ENCODE results near the gene B3GALT6.

The B3GALT6 gene

DNA sequence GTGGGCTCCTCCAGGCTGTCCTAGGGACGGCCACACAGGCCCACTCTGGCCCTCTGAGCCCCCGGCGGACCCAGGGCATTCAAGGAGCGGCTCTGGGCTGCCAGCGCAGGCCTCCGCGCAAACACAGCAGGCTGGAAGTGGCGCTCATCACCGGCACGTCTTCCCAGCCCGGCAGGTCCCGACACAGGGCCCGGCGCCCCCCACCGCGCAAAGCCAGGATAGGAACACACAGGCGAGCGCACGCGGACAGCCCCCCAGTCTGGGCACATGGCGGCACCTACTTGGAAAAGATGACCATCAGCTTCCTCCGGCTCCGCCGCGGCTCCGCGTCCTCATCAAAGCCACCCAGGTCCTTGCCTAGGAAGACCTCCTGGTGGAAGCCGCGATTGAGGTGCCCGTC is 3.9 kb upstream of the B3GALT6 start:
- peaks cover 47% of the 10 kb centered on the region for H3K36me3 ChIP-seq (ENCODE audit: control insufficient read depth, insufficient read depth, low read length)

DNA sequence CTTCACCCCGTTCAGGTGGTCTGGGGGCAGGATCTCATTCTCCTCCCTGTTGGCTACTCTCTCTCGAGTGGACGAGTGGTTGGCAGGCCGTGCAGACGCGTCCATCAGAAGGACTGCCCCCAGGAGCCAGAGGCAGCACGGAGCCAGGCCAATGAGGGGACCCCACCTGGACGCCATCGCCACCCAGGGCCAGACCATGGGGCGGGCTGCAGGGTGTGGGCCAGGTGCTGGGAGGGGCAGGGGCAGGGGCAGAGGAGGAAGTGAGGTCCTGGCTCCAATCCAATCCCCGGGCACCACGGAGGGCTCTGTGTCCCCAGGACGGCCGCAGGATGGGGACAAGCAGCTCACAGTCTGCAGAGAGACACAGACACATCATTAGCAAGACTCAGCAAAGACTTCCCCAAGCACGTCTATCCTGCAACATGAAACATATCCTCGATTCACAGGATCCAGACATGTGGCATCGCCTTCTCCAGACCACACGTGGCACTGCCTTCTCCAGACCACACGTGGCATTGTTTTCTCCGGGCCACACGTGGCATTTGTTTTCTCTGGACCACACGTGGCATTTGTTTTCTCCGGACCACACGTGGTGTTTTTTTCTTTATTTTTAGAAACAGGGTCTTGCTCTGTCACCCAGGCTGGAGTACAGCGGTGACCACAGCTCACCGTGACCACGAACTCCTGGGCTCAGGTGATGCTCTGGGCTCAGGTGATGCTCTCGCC is 3.3 kb upstream of the B3GALT6 start:
- H3K9me3 ChIP-seq (ENCODE audit: control insufficient read depth, insufficient read depth, low read depth, low read length), result 0 out of 2 replicates have a peak, but pooled peaks cover 2% of the 10 kb centered on the region
- H3K27ac ChIP-seq (ENCODE audit: low read depth, low read length), result no peak overlapping the region
- peaks cover 46% of the 10 kb centered on the region for H3K36me3 ChIP-seq (ENCODE audit: control insufficient read depth, insufficient read depth, low read length)
- H3K4me1 ChIP-seq (ENCODE audit: control insufficient read depth, insufficient read depth, low read length), result peaks cover 3% of the 10 kb centered on the region; the same call in 1 of the 2 replicates
- H3K27me3 ChIP-seq (ENCODE audit: control insufficient read depth, insufficient read depth, low read length), result no peaks in the 10 kb centered on the region
- no peak overlapping the region for H3K4me3 ChIP-seq (ENCODE audit: low read depth, low read length)
- H3K9ac ChIP-seq (ENCODE audit: low read length), result no peak overlapping the region

More for the DNA sequence above, 3.9 kb upstream of the B3GALT6 start:
- Histone ChIP-seq H3K9ac (ENCODE audit: low read length) (no peak overlapping the region), H3K27me3 (ENCODE audit: control insufficient read depth, insufficient read depth, low read length) (no peaks in the 10 kb centered on the region), H3K9me3 (ENCODE audit: control insufficient read depth, insufficient read depth, low read depth, low read length) (0 out of 2 replicates have a peak, but pooled peaks cover 2% of the 10 kb centered on the region), H3K4me1 (ENCODE audit: control insufficient read depth, insufficient read depth, low read length) (peaks cover 3% of the 10 kb centered on the region; the same call in 1 of the 2 replicates), H3K4me3 (ENCODE audit: low read depth, low read length) (no peak overlapping the region), H3K27ac (ENCODE audit: low read depth, low read length) (no peak overlapping the region)

DNA sequence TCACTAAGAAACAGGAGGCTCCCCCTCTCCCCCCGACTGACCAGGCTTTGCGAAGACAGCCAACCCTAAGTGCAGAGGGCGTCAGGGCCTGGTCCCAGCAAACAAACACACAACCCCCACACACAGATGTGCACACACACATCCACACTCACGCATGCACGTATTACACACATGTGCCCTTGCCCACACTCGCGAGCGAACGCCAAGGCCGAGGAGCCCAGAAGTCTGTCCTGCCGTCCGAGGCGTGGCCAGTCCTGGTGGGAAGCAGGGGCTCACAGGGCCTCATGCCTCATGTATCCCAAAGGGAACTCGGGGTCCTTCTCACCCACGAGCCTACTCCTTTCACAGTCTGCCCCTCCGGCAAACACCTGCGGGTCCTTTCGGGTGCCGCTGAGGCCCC is 2.3 kb upstream of the B3GALT6 start:
- Histone ChIP-seq H3K36me3 (ENCODE audit: control insufficient read depth, insufficient read depth, low read length) (peaks cover 40% of the 10 kb centered on the region), H3K4me1 (ENCODE audit: control insufficient read depth, insufficient read depth, low read length) (peaks cover 3% of the 10 kb centered on the region; the same call in 1 of the 2 replicates), H3K9ac (ENCODE audit: low read length) (no peak overlapping the region), H3K4me3 (ENCODE audit: low read depth, low read length) (no peak overlapping the region), H3K9me3 (ENCODE audit: control insufficient read depth, insufficient read depth, low read depth, low read length) (0 out of 2 replicates have a peak, but pooled peaks cover 2% of the 10 kb centered on the region), H3K27me3 (ENCODE audit: control insufficient read depth, insufficient read depth, low read length) (no peaks in the 10 kb centered on the region), H3K27ac (ENCODE audit: low read depth, low read length) (no peak overlapping the region)

DNA sequence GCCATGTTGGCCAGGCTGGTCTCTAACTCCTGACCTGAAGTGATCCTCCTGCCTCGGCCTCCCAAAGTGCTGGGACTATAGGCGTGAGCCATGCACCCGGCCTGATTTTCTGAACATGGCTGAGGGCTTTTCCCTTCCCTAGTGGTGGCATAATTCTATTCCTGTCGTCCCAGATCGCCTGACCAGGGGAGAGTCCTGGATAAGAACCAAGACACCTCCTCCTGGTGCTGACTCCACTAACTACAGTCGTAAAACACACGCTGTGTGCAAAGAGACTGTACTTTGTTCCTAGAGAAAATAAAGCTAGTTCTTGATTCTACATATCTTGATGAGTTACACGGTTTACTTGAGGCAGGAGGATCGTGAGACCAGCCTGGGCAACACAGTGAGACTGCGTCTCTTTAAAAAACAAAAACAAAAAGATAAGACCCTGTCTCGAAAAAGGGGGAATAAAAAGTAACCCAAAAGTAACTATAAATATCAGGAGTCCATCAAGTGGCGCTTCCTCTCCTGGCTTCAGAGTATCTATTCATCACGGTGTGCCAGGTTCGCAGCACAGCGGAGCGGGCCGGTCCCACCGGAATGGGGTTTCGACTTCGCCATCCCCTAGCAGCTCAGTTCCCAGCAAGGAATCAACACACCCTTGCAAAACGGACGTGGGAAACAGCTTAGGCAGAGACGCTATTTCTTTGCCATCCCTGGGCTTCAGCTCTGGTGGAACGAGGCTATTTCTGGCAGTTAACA is 1.2 kb upstream of the B3GALT6 start:
- peaks cover 33% of the 10 kb centered on the region for H3K36me3 ChIP-seq (ENCODE audit: control insufficient read depth, insufficient read depth, low read length)
- peak overlapping the region; percentile 97 for H3K4me3 ChIP-seq (ENCODE audit: low read depth, low read length)
- peaks cover 3% of the 10 kb centered on the region; the same call in 1 of the 2 replicates for H3K4me1 ChIP-seq (ENCODE audit: control insufficient read depth, insufficient read depth, low read length)
- peak overlapping the region; percentile 97 for H3K9ac ChIP-seq (ENCODE audit: low read length)
- 0 out of 2 replicates have a peak, but pooled peaks cover 2% of the 10 kb centered on the region for H3K9me3 ChIP-seq (ENCODE audit: control insufficient read depth, insufficient read depth, low read depth, low read length)
- peak overlapping the region; percentile 92; the same call in 1 of the 2 replicates for H3K27ac ChIP-seq (ENCODE audit: low read depth, low read length)
- H3K27me3 ChIP-seq (ENCODE audit: control insufficient read depth, insufficient read depth, low read length), result no peaks in the 10 kb centered on the region

DNA sequence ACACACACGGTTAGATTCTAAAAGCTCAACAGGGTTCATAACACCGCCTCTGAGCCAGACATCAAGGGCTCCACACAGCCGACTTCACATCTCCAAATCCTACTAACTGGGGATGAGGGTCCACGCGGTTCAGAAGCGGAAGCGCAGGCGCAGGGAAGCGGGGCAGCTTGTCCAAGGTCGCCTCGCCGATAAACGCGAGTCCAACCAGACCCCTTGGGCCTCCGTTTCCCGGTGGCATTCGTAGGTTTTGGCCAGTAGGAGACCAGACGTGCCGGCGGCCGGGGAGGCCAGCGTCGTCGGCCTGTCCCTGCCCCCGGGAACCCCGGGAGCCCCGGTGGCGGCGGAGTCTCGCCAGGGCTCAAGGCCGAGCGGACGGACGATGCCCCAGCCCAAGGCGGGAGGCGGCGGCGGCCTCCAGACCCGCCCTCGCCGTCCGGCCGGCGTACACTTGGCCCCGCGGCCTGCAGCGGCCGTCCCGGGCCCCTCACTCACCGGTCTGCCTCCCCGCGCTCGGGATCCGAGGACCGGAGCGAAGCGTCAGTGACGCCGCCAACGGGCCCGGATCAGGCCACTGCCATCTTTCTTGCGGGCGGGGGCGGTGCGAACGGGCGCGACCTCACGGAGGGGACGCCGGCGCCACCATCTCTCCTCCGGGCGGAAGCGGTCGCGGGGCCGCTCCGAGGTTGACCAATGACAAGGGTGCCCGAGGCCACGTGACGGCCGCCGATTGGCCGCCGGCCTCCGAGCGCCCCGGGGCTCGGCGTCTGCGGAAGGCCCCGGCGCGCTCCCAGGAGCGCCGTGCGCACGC is 433 bp upstream of the B3GALT6 start, which contains the start of gene SDF4:
Gene SDF4 (minus strand): TSS at position 602 of the 808 bp plus-strand sequence. CDS start 3,229 bp downstream, outside the sequence.
- Histone ChIP-seq H3K9ac (ENCODE audit: low read length) (peak within 1 kb of the TSS; percentile 97), H3K27ac (ENCODE audit: low read depth, low read length) (peak within 1 kb of the TSS; percentile 92), H3K4me3 (ENCODE audit: low read depth, low read length) (peak within 1 kb of the TSS; percentile 97), H3K27me3 (ENCODE audit: control insufficient read depth, insufficient read depth, low read length) (no peaks in the 10 kb centered on the region), H3K4me1 (ENCODE audit: control insufficient read depth, insufficient read depth, low read length) (peaks cover 3% of the 10 kb centered on the region; the same call in 1 of the 2 replicates), H3K36me3 (ENCODE audit: control insufficient read depth, insufficient read depth, low read length) (peaks cover 27% of the 10 kb centered on the region), H3K9me3 (ENCODE audit: control insufficient read depth, insufficient read depth, low read depth, low read length) (0 out of 2 replicates have a peak, but pooled peaks cover 2% of the 10 kb centered on the region)

DNA sequence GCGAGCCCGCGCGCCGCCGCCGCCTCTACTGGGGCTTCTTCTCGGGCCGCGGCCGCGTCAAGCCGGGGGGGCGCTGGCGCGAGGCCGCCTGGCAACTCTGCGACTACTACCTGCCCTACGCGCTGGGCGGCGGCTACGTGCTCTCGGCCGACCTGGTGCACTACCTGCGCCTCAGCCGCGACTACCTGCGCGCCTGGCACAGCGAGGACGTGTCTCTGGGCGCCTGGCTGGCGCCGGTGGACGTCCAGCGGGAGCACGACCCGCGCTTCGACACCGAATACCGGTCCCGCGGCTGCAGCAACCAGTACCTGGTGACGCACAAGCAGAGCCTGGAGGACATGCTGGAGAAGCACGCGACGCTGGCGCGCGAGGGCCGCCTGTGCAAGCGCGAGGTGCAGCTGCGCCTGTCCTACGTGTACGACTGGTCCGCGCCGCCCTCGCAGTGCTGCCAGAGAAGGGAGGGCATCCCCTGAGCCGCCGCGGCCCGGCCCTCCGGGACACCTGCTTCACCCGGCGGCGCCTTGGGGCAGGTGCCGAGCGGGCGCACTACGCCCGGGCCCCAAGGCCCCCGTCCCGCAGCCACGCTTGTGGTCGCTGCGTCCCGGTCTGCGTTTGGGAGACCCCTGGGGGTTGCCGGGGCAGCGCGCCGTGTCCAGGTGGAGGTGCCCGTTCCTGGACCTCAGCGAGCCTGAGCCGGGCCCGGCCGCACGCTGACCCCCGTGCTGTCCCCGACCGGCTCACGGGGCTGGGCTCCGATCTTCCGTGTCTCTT is 944 bp downstream of the B3GALT6 start:
- Histone ChIP-seq H3K9ac (ENCODE audit: low read length) (no peak overlapping the region), H3K36me3 (ENCODE audit: control insufficient read depth, insufficient read depth, low read length) (peaks cover 15% of the 10 kb centered on the region), H3K27me3 (ENCODE audit: control insufficient read depth, insufficient read depth, low read length) (no peaks in the 10 kb centered on the region), H3K9me3 (ENCODE audit: control insufficient read depth, insufficient read depth, low read depth, low read length) (0 out of 2 replicates have a peak, but pooled peaks cover 2% of the 10 kb centered on the region), H3K27ac (ENCODE audit: low read depth, low read length) (no peak overlapping the region), H3K4me3 (ENCODE audit: low read depth, low read length) (peak overlapping the region; percentile 53), H3K4me1 (ENCODE audit: control insufficient read depth, insufficient read depth, low read length) (peaks cover 13% of the 10 kb centered on the region; the same call in 1 of the 2 replicates)

DNA sequence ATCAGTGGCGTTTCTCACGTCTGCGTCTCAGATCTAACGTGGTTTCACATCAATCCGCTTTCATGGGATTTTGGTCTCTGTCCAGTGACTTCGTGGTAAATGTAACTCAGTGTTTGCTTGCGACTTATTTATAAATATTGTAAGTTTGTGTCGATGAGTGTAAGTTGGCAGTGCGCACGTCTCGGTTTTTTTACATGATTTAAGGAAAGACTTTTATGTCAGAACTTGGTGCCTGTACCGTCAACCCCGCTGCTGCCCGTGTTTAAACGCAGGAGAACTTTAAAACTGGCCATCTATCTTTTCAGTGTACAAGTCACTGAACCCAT is 1.5 kb downstream of the B3GALT6 start:
- Histone ChIP-seq H3K36me3 (ENCODE audit: control insufficient read depth, insufficient read depth, low read length) (peaks cover 10% of the 10 kb centered on the region), H3K27ac (ENCODE audit: low read depth, low read length) (no peak overlapping the region), H3K9ac (ENCODE audit: low read length) (no peak overlapping the region), H3K27me3 (ENCODE audit: control insufficient read depth, insufficient read depth, low read length) (no peaks in the 10 kb centered on the region), H3K4me1 (ENCODE audit: control insufficient read depth, insufficient read depth, low read length) (peaks cover 17% of the 10 kb centered on the region; the same call in 1 of the 2 replicates), H3K4me3 (ENCODE audit: low read depth, low read length) (no peak overlapping the region), H3K9me3 (ENCODE audit: control insufficient read depth, insufficient read depth, low read depth, low read length) (0 out of 2 replicates have a peak, but pooled peaks cover 2% of the 10 kb centered on the region)

DNA sequence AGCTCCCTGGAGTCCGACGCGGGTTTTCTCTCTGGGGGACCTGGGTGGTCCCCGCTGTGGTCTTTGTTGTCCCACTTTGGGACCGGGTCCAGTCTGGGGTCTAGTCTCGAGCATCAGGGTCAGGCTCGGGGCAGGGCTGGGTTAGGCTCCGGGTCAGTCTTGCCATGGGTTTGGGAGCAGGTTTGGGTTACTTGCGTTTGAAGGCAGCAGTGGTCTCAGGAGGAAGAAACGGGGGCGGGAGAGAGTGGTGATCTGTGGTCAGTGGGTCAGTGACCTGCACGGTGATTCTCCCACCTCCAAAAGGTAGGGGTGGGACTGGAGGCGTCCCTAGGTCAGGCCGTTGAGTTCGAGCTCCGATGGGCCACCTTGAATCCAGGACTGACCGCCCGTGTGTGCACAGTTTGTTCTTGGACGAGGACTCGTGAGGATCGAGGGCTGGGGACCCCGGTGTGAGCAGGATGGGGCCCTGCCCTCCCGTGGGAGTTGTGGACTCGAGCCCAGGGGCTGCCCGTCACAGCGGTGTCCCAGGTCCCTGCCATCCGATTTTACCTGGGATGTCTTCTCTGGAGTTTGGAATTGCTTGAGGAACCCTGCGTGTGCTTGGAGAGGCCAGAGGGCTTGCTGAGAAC is 2.3 kb downstream of the B3GALT6 start:
- H3K27ac ChIP-seq (ENCODE audit: low read depth, low read length), result no peak overlapping the region
- 0 out of 2 replicates have a peak, but pooled peaks cover 2% of the 10 kb centered on the region for H3K9me3 ChIP-seq (ENCODE audit: control insufficient read depth, insufficient read depth, low read depth, low read length)
- H3K9ac ChIP-seq (ENCODE audit: low read length), result no peak overlapping the region
- peaks cover 3% of the 10 kb centered on the region for H3K36me3 ChIP-seq (ENCODE audit: control insufficient read depth, insufficient read depth, low read length)
- no peak overlapping the region for H3K4me3 ChIP-seq (ENCODE audit: low read depth, low read length)
- H3K4me1 ChIP-seq (ENCODE audit: control insufficient read depth, insufficient read depth, low read length), result peaks cover 17% of the 10 kb centered on the region; the same call in 1 of the 2 replicates
- H3K27me3 ChIP-seq (ENCODE audit: control insufficient read depth, insufficient read depth, low read length), result no peaks in the 10 kb centered on the region

DNA sequence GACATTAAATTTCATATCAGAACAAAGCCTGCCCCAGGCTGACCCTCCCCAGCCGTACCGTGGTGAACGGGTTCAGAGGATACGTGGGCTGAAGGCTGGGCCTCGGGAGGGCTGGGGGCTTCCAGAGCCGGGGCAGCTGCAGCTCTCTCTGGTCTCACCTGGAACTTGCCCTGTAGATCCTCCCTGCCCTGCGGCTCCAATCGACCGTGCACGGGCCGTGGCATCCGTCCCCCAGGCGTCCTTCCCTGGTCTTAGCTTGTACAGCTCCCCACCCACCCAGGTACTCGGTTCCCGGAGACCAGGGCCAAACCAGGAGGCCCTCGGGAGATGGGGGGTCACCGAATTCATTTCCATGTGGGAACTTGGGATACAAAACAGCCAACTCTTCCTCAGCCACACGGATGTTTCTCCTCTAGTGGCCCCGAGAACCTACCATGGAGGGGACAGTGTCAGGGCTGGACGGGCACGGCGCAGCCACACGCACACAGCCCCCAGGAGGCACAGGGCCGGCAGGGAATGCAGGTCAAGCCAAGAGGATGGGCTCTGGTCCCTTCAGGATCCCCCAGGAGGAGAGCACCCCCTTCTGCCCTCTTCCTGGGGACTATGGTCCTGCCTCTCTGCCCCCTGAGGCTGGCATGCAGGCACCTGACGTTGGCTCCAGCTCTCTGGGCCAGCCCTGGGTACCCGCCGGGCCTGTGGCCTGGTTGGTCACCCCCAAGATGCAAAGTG is 3.1 kb downstream of the B3GALT6 start:
- Histone ChIP-seq H3K9me3 (ENCODE audit: control insufficient read depth, insufficient read depth, low read depth, low read length) (0 out of 2 replicates have a peak, but pooled peaks cover 2% of the 10 kb centered on the region), H3K27ac (ENCODE audit: low read depth, low read length) (no peak overlapping the region), H3K4me3 (ENCODE audit: low read depth, low read length) (no peak overlapping the region), H3K9ac (ENCODE audit: low read length) (no peak overlapping the region), H3K36me3 (ENCODE audit: control insufficient read depth, insufficient read depth, low read length) (peaks cover 3% of the 10 kb centered on the region), H3K27me3 (ENCODE audit: control insufficient read depth, insufficient read depth, low read length) (no peaks in the 10 kb centered on the region), H3K4me1 (ENCODE audit: control insufficient read depth, insufficient read depth, low read length) (peaks cover 17% of the 10 kb centered on the region; the same call in 1 of the 2 replicates)

Data from HUES6 (cell line).